Measurements from ENCODE around the gene FNDC11. TPM values are rescaled to one million over a fixed set of nuclear protein-coding genes. Genes with fewer than 3 reads are reported as not detected.

The FNDC11 gene
- total RNA-seq, 2 experiments from 2014 or later = 0.41 to 3.0 TPM

GRCh38 chr20:63564036-63564810 lies 10.3 kb downstream of the FNDC11 start:
- Histone ChIP-seq H2AFZ (ENCODE audit: low read length) (no peak overlapping the region), H3K4me3 (ENCODE audit: low read depth, low read length, poor library complexity, severe bottlenecking) (no peak overlapping the region), H3K9me2 (ENCODE audit: insufficient read depth, low read length) (no peaks in the 10 kb centered on the region), H3K36me3 (ENCODE audit: insufficient read depth, low read length) (no peaks in the 10 kb centered on the region), H3K4me1 (ENCODE audit: insufficient read depth, low read length, poor library complexity, severe bottlenecking) (peaks cover 12% of the 10 kb centered on the region), H3K79me2 (ENCODE audit: insufficient read depth, low read depth, low read length) (no peaks in the 10 kb centered on the region), H3K9me3 (ENCODE audit: low read length) (no peaks in the 10 kb centered on the region), H3K27ac (ENCODE audit: low read depth, low read length, poor library complexity, severe bottlenecking) (no peak overlapping the region), H3K4me2 (ENCODE audit: low read length) (no peak overlapping the region), H4K20me1 (ENCODE audit: insufficient read depth, low read length) (no peaks in the 10 kb centered on the region)
- intact Hi-C loops (cut with micrococcal nuclease; ENCODE audit: unreplicated experiment) = no loop called here
- POLR2A ChIA-PET = no interaction called here
- BruUV-seq (replicated peaks) = no TSS peak
- no peak for TF ChIP-seq CTCF (conservative IDR thresholded peaks at IDR 0.05; ENCODE audit: low read length)
- no peak for TF ChIP-seq EZH2phosphoT487 (IDR thresholded peaks at IDR 0.05; ENCODE audit: borderline replicate concordance, low read depth, low read length)
- CTCF ChIA-PET (ENCODE audit: unreplicated experiment) = no interaction called here
- DNase-seq (ENCODE audit: low spot score) = no peak

- no peak overlapping the region for H3K4me2 ChIP-seq (ENCODE audit: low read length)
- BruUV-seq (replicated peaks) = no TSS peak
- TF ChIP-seq EZH2phosphoT487 (IDR thresholded peaks at IDR 0.05; ENCODE audit: borderline replicate concordance, low read depth, low read length) (no peak), CTCF (conservative IDR thresholded peaks at IDR 0.05; ENCODE audit: low read length) (no peak)
- H3K4me1 ChIP-seq (ENCODE audit: insufficient read depth, low read length, poor library complexity, severe bottlenecking) = peaks cover 12% of the 10 kb centered on the region
- no peak overlapping the region for H3K27ac ChIP-seq (ENCODE audit: low read depth, low read length, poor library complexity, severe bottlenecking)
- ChIA-PET POLR2A (no interaction called here), CTCF (ENCODE audit: unreplicated experiment) (interaction anchor here (0.5 kb wide), 1 partner anchor 12 kb away, joined by 3 read pairs; no protein-coding TSS in a partner anchor)
- H2AFZ ChIP-seq (ENCODE audit: low read length) = no peak overlapping the region
- H3K79me2 ChIP-seq (ENCODE audit: insufficient read depth, low read depth, low read length) = no peaks in the 10 kb centered on the region
- no peak overlapping the region for H3K4me3 ChIP-seq (ENCODE audit: low read depth, low read length, poor library complexity, severe bottlenecking)
- H3K9me2 ChIP-seq (ENCODE audit: insufficient read depth, low read length) = no peaks in the 10 kb centered on the region
- no peak for DNase-seq (ENCODE audit: low spot score)
- intact Hi-C loops (cut with micrococcal nuclease; ENCODE audit: unreplicated experiment) = no loop called here
- no peaks in the 10 kb centered on the region for H3K36me3 ChIP-seq (ENCODE audit: insufficient read depth, low read length)
- no peaks in the 10 kb centered on the region for H3K9me3 ChIP-seq (ENCODE audit: low read length)
- H4K20me1 ChIP-seq (ENCODE audit: insufficient read depth, low read length) = no peaks in the 10 kb centered on the region
Measured at GRCh38 chr20:63565021-63565698, 11.2 kb downstream of the FNDC11 start.
